GM19099 (cell line): ENCODE measurements around the gene PRKCD.

ENCODE experiments used
- POLR2A ChIP-seq: IDR thresholded peaks from 3 replicates; pipeline ENCODE4 v1.6.1; 2011; ENCODE audit warnings: low read depth; ENCODE audit not compliant: insufficient read length; ENCODE audit errors: extremely low read depth

Gene PRKCD

GRCh38 chr3:53149006-53149690 is 11.9 kb upstream of the PRKCD start:
- no peak for TF ChIP-seq POLR2A

- TF ChIP-seq POLR2A, result no peak
Observed at GRCh38 chr3:53149699-53150098, 11.3 kb upstream of the PRKCD start.

- no peak for TF ChIP-seq POLR2A
Observed at GRCh38 chr3:53150247-53151085, 10.5 kb upstream of the PRKCD start.

GRCh38 chr3:53151465-53151864 is 9.5 kb upstream of the PRKCD start:
- TF ChIP-seq POLR2A, result no peak

GRCh38 chr3:53151870-53152660 is 8.9 kb upstream of the PRKCD start:
- TF ChIP-seq POLR2A, result no peak

GRCh38 chr3:53153264-53153823 is 7.7 kb upstream of the PRKCD start:
- TF ChIP-seq POLR2A, result no peak

- no peak for TF ChIP-seq POLR2A
Observed at GRCh38 chr3:53153980-53154379, 7.0 kb upstream of the PRKCD start.

GRCh38 chr3:53154881-53155285 is 6.1 kb upstream of the PRKCD start:
- no peak for TF ChIP-seq POLR2A

GRCh38 chr3:53155760-53156159 is 5.2 kb upstream of the PRKCD start:
- no peak for TF ChIP-seq POLR2A

- no peak for TF ChIP-seq POLR2A
Observed at GRCh38 chr3:53156368-53156834, 4.6 kb upstream of the PRKCD start.

GRCh38 chr3:53157974-53158580 is 2.9 kb upstream of the PRKCD start:
- TF ChIP-seq POLR2A, result no peak

GRCh38 chr3:53158765-53159155 is 2.2 kb upstream of the PRKCD start:
- no peak for TF ChIP-seq POLR2A

GRCh38 chr3:53159156-53160060 is 1.6 kb upstream of the PRKCD start:
- no peak for TF ChIP-seq POLR2A
